ENCODE measurements around the gene MR1. TPM values are rescaled to one million over a fixed set of nuclear protein-coding genes. Genes with fewer than 3 reads are reported as not detected.
"Not testable (repeated sequence)": the region's sequence is repeated elsewhere in the genome, so short reads cannot be mapped to it uniquely, and the experiment has no call there.

MR1 gene
- total RNA-seq, 2 donors from 2014 or later, result 26.9 to 70.4 TPM

- Mint-ChIP-seq H3K27me3 (no peaks in the 10 kb centered on the region), H3K4me1 (ENCODE audit: low read depth in 2 of 2) (peaks cover 74 to 82% of the 10 kb centered on the region in 2 donors), H3K27ac (peak overlapping the region; percentile 26 to 99), H3K9me3 (no peaks in the 10 kb centered on the region), H3K36me3 (peaks cover 7% of the 10 kb centered on the region), H3K4me3 (peak overlapping the region; percentile 8)
- no peak for DNase-seq (ENCODE audit: low spot score)
- peak; percentile 71 to 77 for ATAC-seq
Observed at GRCh38 chr1:181038399-181038873, 4.7 kb downstream of the MR1 start.

DNA sequence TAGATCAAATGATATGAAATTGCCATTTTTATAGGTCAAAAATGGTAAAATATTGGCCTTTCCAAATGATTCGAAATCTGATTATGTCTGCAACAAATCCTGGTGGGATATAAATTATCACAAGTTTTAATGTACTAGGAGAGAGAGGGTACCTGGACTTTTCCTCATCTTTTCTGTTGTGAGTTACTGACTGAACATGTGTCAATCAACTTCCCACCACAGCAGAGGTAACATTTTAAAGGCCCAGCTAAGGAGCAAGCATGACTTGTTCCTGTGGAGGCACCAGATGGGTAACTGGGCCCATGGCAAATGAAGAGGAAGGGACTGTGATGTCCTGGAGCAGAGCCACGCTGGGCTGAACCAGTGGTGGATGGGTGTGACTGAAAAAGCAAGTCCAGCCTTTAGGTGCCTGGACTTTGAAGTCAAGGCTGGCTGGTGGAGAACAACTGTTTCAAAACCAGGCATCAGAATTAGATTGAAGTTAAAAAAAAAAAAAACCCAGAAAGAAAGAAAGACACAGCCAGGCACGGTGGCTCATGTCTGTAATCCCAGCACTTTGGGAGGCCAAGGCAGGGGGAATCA, 6.6 kb downstream of the MR1 start:
- no peaks in the 10 kb centered on the region for H3K27me3 Mint-ChIP-seq
- DNase-seq (ENCODE audit: low spot score) (no peak), ATAC-seq (no peak)
- H3K4me3 Mint-ChIP-seq, result no peak overlapping the region
- no peaks in the 10 kb centered on the region for H3K9me3 Mint-ChIP-seq
- peaks cover 78 to 81% of the 10 kb centered on the region in 2 donors for H3K4me1 Mint-ChIP-seq (ENCODE audit: low read depth in 2 of 2)
- peak overlapping the region; percentile 13 to 99 for H3K27ac Mint-ChIP-seq
- H3K36me3 Mint-ChIP-seq, result peaks cover 7% of the 10 kb centered on the region

GRCh38 chr1:181043025-181043888, 9.5 kb downstream of the MR1 start:
- no peaks in the 10 kb centered on the region for H3K27me3 Mint-ChIP-seq
- DNase-seq (ENCODE audit: low spot score), result no peak
- peaks cover 6% of the 10 kb centered on the region for H3K36me3 Mint-ChIP-seq
- H3K4me3 Mint-ChIP-seq, result peak overlapping the region; percentile 83
- peak overlapping the region; percentile 87 to 97 for H3K27ac Mint-ChIP-seq
- peaks cover 59% of the 10 kb centered on the region in 2 donors for H3K4me1 Mint-ChIP-seq (ENCODE audit: low read depth in 2 of 2)
- peak; percentile 1 to 7 for ATAC-seq
- no peaks in the 10 kb centered on the region for H3K9me3 Mint-ChIP-seq

- DNase-seq (ENCODE audit: low spot score), result peak; percentile 94
- peaks cover 5% of the 10 kb centered on the region for H3K36me3 Mint-ChIP-seq
- peak; percentile 98 to 99 for ATAC-seq
- H3K4me1 Mint-ChIP-seq (ENCODE audit: low read depth in 2 of 2), result peaks cover 48 to 53% of the 10 kb centered on the region in 2 donors
- H3K27ac Mint-ChIP-seq, result peak overlapping the region; percentile 80 to 97
- H3K4me3 Mint-ChIP-seq, result peak overlapping the region; percentile 75
- H3K9me3 Mint-ChIP-seq, result no peaks in the 10 kb centered on the region
- H3K27me3 Mint-ChIP-seq, result no peaks in the 10 kb centered on the region
Observed at GRCh38 chr1:181044449-181044966, 10.7 kb downstream of the MR1 start.

DNA sequence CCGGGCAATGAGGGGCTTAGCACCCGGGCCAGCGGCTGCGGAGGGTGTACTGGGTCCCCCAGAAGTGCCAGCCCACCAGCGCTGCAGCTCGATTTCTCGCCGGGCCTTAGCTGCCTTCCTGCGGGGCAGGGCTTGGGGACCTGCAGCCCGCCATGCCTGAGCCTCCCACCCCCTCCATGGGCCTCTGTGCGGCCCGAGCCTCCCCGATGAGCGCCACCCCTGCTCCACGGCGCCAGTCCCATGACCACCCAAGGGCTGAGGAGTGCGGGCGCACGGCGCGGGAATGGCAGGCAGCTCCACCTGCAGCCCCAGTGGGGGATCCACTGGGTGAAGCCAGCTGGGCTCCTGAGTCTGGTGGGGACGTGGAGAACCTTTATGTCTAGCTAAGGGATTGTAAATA, 12.2 kb downstream of the MR1 start:
- H3K27me3 Mint-ChIP-seq; H3K4me3 Mint-ChIP-seq; H3K9me3 Mint-ChIP-seq; ATAC-seq; H3K36me3 Mint-ChIP-seq; DNase-seq (ENCODE audit: low spot score): not testable (repeated sequence)
- Mint-ChIP-seq H3K4me1 (ENCODE audit: low read depth in 2 of 2) (peaks cover 38 to 46% of the 10 kb centered on the region in 2 donors), H3K27ac (peak overlapping the region; percentile 45 to 65)

DNA sequence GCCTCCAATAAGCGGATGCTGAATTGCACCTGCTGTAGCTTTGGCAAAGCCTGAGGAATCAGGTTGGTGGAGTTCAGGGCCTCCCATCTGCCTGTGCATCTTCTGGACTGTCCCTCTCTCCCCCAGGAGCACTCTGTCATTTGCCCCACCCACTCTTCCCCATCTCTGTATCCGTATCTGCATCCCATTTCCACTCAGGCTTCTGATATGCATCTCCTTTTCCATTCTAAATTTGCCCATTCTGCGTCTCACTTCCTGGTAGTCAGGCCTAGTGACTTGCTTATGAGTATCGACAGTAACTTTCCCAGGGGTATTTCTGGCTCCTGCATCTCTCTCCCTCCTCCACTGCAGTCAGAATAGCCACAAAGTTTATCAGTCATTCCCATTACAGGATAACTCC, 15.6 kb downstream of the MR1 start:
- Mint-ChIP-seq H3K27ac (peak overlapping the region in 1 of 2 donors; percentile 11), H3K4me3 (no peak overlapping the region), H3K9me3 (no peaks in the 10 kb centered on the region), H3K4me1 (ENCODE audit: low read depth in 2 of 2) (peaks cover 16 to 31% of the 10 kb centered on the region in 2 donors), H3K36me3 (peaks cover 11% of the 10 kb centered on the region), H3K27me3 (no peaks in the 10 kb centered on the region)
- DNase-seq (ENCODE audit: low spot score), result no peak
- no peak for ATAC-seq

- H3K27ac Mint-ChIP-seq, result no peak overlapping the region
- ATAC-seq, result no peak
- DNase-seq (ENCODE audit: low spot score), result no peak
- H3K4me1 Mint-ChIP-seq (ENCODE audit: low read depth in 2 of 2), result peaks cover 7 to 25% of the 10 kb centered on the region in 2 donors
- no peaks in the 10 kb centered on the region for H3K27me3 Mint-ChIP-seq
- no peaks in the 10 kb centered on the region for H3K9me3 Mint-ChIP-seq
- H3K4me3 Mint-ChIP-seq, result no peak overlapping the region
- peaks cover 21% of the 10 kb centered on the region for H3K36me3 Mint-ChIP-seq
Observed at GRCh38 chr1:181050922-181051321, 17.1 kb downstream of the MR1 start.

DNA sequence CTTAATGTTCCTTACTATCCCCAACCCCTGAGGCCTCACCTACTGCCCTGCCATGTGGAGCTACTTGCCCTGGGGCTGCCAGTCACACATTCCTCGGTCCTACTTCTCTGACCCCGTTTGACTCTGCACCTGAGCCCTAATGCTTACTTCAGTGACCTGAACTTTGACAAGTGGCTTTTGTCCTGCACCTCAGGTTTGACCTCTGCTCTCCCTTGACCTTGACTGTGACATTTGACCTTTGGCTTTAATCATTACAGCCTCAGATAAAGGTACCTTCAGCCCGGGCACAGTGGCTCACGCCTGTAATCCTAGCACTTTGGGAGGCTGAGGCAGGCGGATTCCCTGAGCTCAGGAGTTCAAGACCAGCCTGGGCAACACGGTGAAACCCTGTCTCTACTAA, 22.8 kb downstream of the MR1 start:
- ATAC-seq (no peak), DNase-seq (ENCODE audit: low spot score) (no peak)
- Mint-ChIP-seq H3K27me3 (no peaks in the 10 kb centered on the region), H3K4me1 (ENCODE audit: low read depth in 2 of 2) (peaks cover 6 to 24% of the 10 kb centered on the region in 2 donors), H3K9me3 (no peaks in the 10 kb centered on the region), H3K4me3 (no peak overlapping the region), H3K27ac (no peak overlapping the region), H3K36me3 (peaks cover 21% of the 10 kb centered on the region)

GRCh38 chr1:181057079-181057478, 23.3 kb downstream of the MR1 start:
- DNase-seq (ENCODE audit: low spot score) (no peak), ATAC-seq (no peak)
- peak overlapping the region in 1 of 2 donors; percentile 62 for H3K27ac Mint-ChIP-seq
- no peaks in the 10 kb centered on the region for H3K27me3 Mint-ChIP-seq
- H3K9me3 Mint-ChIP-seq, result no peaks in the 10 kb centered on the region
- peaks cover 11 to 28% of the 10 kb centered on the region in 2 donors for H3K4me1 Mint-ChIP-seq (ENCODE audit: low read depth in 2 of 2)
- H3K4me3 Mint-ChIP-seq, result no peak overlapping the region
- peaks cover 21% of the 10 kb centered on the region for H3K36me3 Mint-ChIP-seq

DNA sequence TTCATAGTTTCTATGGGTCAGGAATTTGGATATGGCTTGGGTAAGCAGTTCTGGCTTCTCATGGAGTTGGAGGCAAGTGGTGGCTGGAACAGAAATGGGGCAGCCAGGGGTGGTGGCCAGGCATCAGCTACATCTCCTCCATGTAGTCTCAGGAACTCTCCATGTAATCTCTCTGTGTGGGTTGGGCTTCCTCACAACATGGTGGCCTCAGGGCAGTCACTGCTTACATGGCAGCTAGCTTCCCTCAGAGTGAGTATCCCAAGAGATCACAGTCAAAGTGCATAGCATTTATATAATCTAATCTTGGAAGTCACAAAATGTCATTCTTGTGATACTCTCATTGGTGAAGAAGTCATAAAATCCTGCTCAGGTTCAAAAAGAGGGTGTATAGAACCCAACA, 25.7 kb downstream of the MR1 start:
- no peaks in the 10 kb centered on the region for H3K27me3 Mint-ChIP-seq
- peaks cover 21% of the 10 kb centered on the region for H3K36me3 Mint-ChIP-seq
- H3K9me3 Mint-ChIP-seq, result no peaks in the 10 kb centered on the region
- peak overlapping the region in 1 of 2 donors; percentile 20 for H3K27ac Mint-ChIP-seq
- no peak for ATAC-seq
- no peak for DNase-seq (ENCODE audit: low spot score)
- H3K4me1 Mint-ChIP-seq (ENCODE audit: low read depth in 2 of 2), result peaks cover 25 to 44% of the 10 kb centered on the region in 2 donors
- no peak overlapping the region for H3K4me3 Mint-ChIP-seq

DNA sequence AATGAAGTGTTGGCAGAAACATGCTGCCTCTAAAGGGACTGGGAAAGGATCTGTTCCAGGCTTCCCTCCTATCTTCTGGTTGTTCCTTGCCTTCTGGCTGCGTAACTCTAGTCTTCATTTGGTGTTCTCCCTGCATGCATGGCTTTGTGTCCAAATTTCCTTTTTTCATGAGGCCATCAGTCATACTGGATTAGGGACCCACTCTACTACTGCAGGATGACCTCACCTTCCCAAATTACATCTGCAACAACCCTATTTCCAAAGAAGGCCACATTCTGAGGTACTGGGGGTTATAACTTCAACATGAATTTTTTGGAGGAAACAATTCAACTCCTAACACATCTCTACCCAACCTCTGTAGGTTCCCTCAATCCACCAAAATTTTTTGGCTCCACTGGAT, 26.3 kb downstream of the MR1 start:
- H3K27me3 Mint-ChIP-seq, result no peaks in the 10 kb centered on the region
- H3K4me1 Mint-ChIP-seq (ENCODE audit: low read depth in 2 of 2), result peaks cover 25 to 45% of the 10 kb centered on the region in 2 donors
- no peak for DNase-seq (ENCODE audit: low spot score)
- H3K9me3 Mint-ChIP-seq, result no peaks in the 10 kb centered on the region
- no peak for ATAC-seq
- H3K27ac Mint-ChIP-seq, result peak overlapping the region in 1 of 2 donors; percentile 97
- no peak overlapping the region for H3K4me3 Mint-ChIP-seq
- H3K36me3 Mint-ChIP-seq, result peaks cover 19% of the 10 kb centered on the region

GRCh38 chr1:181060947-181061346, 27.2 kb downstream of the MR1 start:
- peaks cover 25 to 41% of the 10 kb centered on the region in 2 donors for H3K4me1 Mint-ChIP-seq (ENCODE audit: low read depth in 2 of 2)
- DNase-seq (ENCODE audit: low spot score); ATAC-seq; H3K9me3 Mint-ChIP-seq; H3K27me3 Mint-ChIP-seq: not testable (repeated sequence)
- H3K4me3 Mint-ChIP-seq, result peak overlapping the region; percentile 91
- H3K27ac Mint-ChIP-seq, result peak overlapping the region; percentile 97 to 100
- peaks cover 12% of the 10 kb centered on the region for H3K36me3 Mint-ChIP-seq

- DNase-seq (ENCODE audit: low spot score) (no peak), ATAC-seq (no peak)
- peak overlapping the region; percentile 91 for H3K4me3 Mint-ChIP-seq
- H3K9me3 Mint-ChIP-seq, result no peaks in the 10 kb centered on the region
- no peaks in the 10 kb centered on the region for H3K27me3 Mint-ChIP-seq
- peaks cover 25 to 41% of the 10 kb centered on the region in 2 donors for H3K4me1 Mint-ChIP-seq (ENCODE audit: low read depth in 2 of 2)
- peak overlapping the region; percentile 97 to 100 for H3K27ac Mint-ChIP-seq
- H3K36me3 Mint-ChIP-seq, result peaks cover 12% of the 10 kb centered on the region
Observed at GRCh38 chr1:181061487-181061886, 27.7 kb downstream of the MR1 start.
